Measurements from ENCODE around the gene SHC3. TPM values are rescaled to one million over a fixed set of nuclear protein-coding genes. Genes with fewer than 3 reads are reported as not detected.

SHC3 gene
- polyA plus RNA-seq, 1 donor, result 0.61 TPM

GRCh38 chr9:89106224-89106851 is 72.3 kb downstream of the SHC3 start:
- DNase-seq (ENCODE audit: low read depth), result no peak

- DNase-seq (ENCODE audit: low read depth), result no peak
Measured at GRCh38 chr9:89104821-89105220, 73.8 kb downstream of the SHC3 start.

GRCh38 chr9:89097219-89097618 is 81.4 kb downstream of the SHC3 start:
- DNase-seq (ENCODE audit: low read depth), result no peak

GRCh38 chr9:89096807-89097206 is 81.8 kb downstream of the SHC3 start:
- no peak for DNase-seq (ENCODE audit: low read depth)

GRCh38 chr9:89095761-89096528 is 82.7 kb downstream of the SHC3 start:
- DNase-seq (ENCODE audit: low read depth), result no peak

- DNase-seq (ENCODE audit: low read depth), result no peak
Measured at GRCh38 chr9:89093201-89093975, 85.2 kb downstream of the SHC3 start.

- no peak for DNase-seq (ENCODE audit: low read depth)
Measured at GRCh38 chr9:89089176-89089575, 89.4 kb downstream of the SHC3 start.

GRCh38 chr9:89083626-89084025 is 95.0 kb downstream of the SHC3 start:
- no peak for DNase-seq (ENCODE audit: low read depth)

GRCh38 chr9:89080193-89080592 is 98.4 kb downstream of the SHC3 start:
- DNase-seq (ENCODE audit: low read depth), result no peak

- DNase-seq (ENCODE audit: low read depth), result no peak
Measured at GRCh38 chr9:89079391-89079790, 99.2 kb downstream of the SHC3 start.

- no peak for DNase-seq (ENCODE audit: low read depth)
Measured at GRCh38 chr9:89078860-89079259, 99.8 kb downstream of the SHC3 start.

- no peak for DNase-seq (ENCODE audit: low read depth)
Measured at GRCh38 chr9:89078421-89078820, 100.2 kb downstream of the SHC3 start.

- no peak for DNase-seq (ENCODE audit: low read depth)
Measured at GRCh38 chr9:89077519-89077918, 101.1 kb downstream of the SHC3 start.

GRCh38 chr9:89073397-89073796 is 105.2 kb downstream of the SHC3 start:
- DNase-seq (ENCODE audit: low read depth), result no peak

GRCh38 chr9:89071591-89071990 is 107.0 kb downstream of the SHC3 start:
- no peak for DNase-seq (ENCODE audit: low read depth)

GRCh38 chr9:89066835-89067234 is 111.8 kb downstream of the SHC3 start:
- no peak for DNase-seq (ENCODE audit: low read depth)

GRCh38 chr9:89065921-89066320 is 112.7 kb downstream of the SHC3 start:
- no peak for DNase-seq (ENCODE audit: low read depth)

GRCh38 chr9:89060790-89061189 is 117.8 kb downstream of the SHC3 start:
- DNase-seq (ENCODE audit: low read depth), result no peak

- DNase-seq (ENCODE audit: low read depth), result no peak
Measured at GRCh38 chr9:89059925-89060506, 118.6 kb downstream of the SHC3 start.

GRCh38 chr9:89058906-89059305 is 119.7 kb downstream of the SHC3 start:
- no peak for DNase-seq (ENCODE audit: low read depth)

GRCh38 chr9:89054865-89055495 is 123.6 kb downstream of the SHC3 start:
- DNase-seq (ENCODE audit: low read depth), result no peak

- DNase-seq (ENCODE audit: low read depth), result no peak
Measured at GRCh38 chr9:89053301-89053700, 125.3 kb downstream of the SHC3 start.

All from forelimb muscle (tissue), 1 donor.